Putamen (tissue), 1 donor: ENCODE measurements around the gene MRPL4.
"Not testable (repeated sequence)": the region's sequence is repeated elsewhere in the genome, so short reads cannot be mapped to it uniquely, and the experiment has no call there.

Experiments used
- DNase-seq: peaks from one replicate; pipeline ENCODE4 v3.0.0-alpha.2; 2016; ENCODE audit warnings: low spot score

Gene MRPL4

GRCh38 chr19:10262771-10263170 is 10.8 kb downstream of the MRPL4 start:
- DNase-seq, result no peak

GRCh38 chr19:10266706-10267105 is 14.7 kb downstream of the MRPL4 start:
- DNase-seq, result no peak

DNA sequence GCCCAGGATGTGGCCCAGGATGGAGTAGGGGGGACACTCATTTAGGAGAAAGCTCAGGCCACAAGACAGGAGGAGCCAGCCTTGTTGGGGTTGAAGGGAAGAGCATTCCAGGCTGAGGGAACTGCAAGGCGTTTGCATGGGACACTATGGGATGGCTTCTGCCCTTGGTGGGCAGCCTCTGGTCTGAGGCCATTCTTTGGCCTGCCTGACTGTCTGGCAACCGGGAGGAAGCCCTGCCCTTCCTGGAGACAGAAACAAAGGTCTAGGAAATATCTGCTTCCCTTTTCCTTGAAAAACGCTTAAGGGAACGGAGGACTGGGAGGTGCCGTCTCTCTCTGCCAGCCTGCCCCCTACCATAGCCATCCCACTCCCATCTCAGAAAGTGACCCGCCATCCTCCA is 16.1 kb downstream of the MRPL4 start:
- no peak for DNase-seq

DNA sequence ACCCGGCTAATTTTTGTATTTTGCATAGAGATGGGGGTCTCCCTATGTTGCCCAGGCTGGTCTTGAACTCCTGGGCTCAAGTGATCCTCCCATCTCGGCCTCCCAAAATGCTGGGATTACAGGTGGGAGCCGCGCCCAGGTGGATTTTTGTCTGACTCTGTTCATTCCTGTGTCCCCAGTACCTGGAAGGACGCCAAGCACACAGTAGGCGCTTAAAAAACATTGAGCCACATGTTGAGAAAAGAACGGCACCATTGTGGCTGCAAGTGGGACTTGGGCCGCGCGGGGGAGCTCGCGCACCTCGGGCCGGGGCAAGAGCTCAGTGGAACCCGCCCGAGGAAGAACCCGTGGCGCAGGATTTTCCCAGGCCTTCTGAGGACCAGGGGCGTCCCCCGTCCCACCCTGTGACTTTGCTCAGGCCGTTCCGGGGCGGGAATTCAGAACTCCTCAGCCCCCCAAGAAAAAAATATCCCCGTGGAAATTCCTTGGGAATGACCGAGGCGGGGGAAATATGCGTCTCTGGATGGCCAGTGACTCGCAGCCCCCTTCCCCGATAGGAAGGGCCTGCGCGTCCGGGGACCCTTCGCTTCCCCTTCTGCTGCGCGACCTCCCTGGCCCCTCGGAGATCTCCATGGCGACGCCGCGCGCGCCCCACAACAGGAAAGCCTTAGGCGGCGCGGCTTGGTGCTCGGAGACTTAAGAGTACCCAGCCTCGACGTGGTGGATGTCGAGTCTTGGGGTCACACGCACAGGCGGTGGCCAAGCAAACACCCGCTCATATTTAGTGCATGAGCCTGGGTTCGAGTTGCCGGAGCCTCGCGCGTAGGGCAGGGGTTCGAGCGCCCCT is 17.5 kb downstream of the MRPL4 start:
- DNase-seq, result peak; percentile 63

- DNase-seq, result no peak
Measured at GRCh38 chr19:10270180-10270615, 18.2 kb downstream of the MRPL4 start.

DNA sequence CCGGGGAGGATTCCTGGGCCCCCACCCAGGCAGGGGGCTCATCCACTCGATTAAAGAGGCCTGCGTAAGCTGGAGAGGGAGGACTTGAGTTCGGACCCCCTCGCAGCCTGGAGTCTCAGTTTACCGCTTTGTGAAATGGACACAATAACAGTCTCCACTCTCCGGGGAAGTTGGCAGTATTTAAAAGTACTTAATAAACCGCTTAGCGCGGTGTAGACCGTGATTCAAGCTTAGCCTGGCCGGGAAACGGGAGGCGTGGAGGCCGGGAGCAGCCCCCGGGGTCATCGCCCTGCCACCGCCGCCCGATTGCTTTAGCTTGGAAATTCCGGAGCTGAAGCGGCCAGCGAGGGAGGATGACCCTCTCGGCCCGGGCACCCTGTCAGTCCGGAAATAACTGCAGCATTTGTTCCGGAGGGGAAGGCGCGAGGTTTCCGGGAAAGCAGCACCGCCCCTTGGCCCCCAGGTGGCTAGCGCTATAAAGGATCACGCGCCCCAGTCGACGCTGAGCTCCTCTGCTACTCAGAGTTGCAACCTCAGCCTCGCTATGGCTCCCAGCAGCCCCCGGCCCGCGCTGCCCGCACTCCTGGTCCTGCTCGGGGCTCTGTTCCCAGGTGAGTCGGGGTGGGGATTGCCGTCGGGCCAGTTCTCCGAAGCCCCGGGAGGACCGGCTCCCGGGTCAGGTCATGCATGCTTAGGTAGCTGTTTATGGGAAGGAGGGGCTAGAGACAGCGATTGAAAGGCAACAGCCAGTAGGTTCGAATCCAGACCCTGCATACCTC is 18.8 kb downstream of the MRPL4 start, which contains the start of gene ICAM1:
ICAM1 (plus strand) TSS at position 505 of the 779 bp plus-strand sequence; CDS start at position 545, 40 bp downstream.
- no peak for DNase-seq

GRCh38 chr19:10271543-10272086 is 19.6 kb downstream of the MRPL4 start:
- no peak for DNase-seq

- DNase-seq, result no peak
Measured at GRCh38 chr19:10274589-10274988, 22.6 kb downstream of the MRPL4 start.

DNA sequence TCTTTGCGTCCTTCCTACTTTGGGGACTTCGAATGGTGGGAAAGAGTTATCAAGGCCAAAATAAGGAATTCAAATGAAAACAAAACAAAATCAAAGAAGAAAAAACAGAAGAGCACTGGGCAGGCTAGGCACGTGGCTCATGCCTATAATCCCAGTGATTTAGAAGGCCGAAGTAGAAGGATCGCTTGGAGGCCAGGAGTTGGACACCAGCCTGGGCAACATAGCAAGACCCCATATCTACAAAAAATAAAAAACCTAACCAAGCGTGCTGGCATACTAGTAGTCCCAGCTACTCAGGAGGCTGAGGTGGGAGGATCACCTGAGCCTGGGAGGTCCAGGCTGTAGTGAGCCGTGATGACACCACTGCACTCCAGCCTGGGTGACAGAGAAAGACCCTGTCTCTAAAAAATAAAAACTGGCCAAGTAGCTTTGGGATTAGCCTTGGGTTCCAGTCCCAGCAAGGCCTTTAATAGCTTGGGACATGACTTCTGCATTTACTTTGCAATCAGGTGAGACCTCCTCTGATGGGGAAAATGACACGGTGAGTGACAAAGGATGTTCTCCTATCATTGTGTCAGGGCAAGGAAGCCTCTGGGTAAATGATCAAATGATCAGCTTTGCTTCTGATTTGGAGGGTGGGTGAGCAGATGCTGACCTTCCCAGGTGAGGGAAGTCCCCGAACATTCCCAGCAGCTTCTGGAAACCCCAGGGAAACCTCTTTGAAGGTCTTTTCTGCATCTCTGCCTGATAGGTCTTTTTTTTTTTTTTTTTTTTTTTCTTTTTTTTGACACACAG is 26.0 kb downstream of the MRPL4 start:
- DNase-seq, result no peak

DNA sequence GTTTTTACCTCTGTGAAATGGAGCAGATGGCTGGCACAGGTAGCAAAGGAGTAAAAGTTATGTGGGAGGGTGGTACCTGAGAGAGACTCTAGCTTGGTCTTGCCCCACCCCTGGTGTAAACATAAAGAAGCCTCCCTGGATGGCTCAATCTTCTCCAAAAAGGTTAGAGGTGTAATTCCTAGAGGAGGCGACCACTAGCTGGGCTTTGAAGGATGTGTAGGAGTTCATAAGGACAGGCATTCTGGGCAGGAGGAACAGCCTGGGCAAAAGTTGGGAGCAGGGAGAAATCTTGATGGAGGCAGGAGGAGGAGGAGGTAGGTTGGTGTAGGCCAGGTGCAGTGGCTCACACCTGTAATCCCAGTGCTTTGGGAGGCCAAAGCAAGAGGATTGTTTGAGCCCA is 26.9 kb downstream of the MRPL4 start:
- DNase-seq, result no peak

DNA sequence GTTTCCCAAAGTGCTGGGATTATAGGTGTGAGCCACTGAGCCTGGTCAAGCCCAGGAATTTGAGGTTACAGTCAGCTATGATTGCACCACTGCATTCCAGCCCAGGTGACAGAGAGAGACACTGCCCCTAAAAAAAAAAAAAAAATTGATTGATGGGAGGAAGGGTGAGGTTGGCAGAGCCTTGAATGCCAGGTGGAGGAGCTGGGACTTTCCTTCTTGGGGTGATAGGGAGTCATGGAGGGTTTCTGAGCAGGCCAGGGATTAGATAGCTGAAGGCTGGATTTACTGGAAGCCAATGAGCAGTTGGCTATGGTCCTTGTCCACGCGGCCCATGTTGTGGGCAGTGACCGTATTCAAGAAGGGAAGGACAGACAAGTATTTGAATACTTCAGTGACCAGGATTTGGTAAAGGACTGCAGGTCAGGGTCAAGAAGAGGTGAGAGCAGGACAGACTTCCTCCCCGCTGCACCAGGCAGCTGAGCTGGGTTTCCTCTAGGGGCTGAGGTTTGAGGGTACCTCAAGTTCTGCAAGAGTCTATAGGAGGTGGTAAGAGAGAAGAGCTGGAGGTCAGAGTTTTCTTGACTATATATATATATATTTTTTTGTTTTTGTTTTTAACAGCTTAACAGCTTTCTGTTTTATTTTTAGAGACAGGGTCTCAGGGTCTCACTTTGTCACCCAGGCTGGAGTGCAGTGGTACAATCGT is 27.9 kb downstream of the MRPL4 start:
- no peak for DNase-seq

DNA sequence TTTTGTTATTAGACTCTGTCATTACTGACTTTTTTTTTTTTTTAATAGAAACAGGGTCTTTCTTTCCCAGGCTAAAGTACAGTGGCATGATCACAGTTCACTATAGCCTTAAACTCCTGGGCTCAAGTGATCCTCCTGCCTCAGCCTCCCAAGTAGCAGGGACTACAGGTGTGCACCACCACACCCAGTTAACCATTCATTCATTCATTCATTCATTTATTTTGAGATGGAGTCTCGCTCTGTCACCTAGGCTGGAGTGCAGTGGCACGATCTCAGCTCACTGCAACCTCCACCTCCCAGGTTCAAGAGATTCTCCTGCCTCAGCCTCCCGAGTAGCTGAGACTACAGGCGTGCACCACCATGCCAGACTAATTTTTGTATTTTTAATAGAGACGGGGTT is 30.0 kb downstream of the MRPL4 start:
- DNase-seq, result not testable (repeated sequence)

- no peak for DNase-seq
Measured at GRCh38 chr19:10283301-10284064, 31.5 kb downstream of the MRPL4 start.

GRCh38 chr19:10284065-10284959 is 32.3 kb downstream of the MRPL4 start:
- DNase-seq, result no peak

DNA sequence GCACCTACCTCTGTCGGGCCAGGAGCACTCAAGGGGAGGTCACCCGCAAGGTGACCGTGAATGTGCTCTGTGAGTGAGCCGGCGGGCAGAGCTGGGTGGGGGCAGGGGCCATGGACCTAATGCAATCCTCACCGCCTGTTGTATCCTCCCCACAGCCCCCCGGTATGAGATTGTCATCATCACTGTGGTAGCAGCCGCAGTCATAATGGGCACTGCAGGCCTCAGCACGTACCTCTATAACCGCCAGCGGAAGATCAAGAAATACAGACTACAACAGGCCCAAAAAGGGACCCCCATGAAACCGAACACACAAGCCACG is 32.9 kb downstream of the MRPL4 start:
- DNase-seq, result no peak

DNA sequence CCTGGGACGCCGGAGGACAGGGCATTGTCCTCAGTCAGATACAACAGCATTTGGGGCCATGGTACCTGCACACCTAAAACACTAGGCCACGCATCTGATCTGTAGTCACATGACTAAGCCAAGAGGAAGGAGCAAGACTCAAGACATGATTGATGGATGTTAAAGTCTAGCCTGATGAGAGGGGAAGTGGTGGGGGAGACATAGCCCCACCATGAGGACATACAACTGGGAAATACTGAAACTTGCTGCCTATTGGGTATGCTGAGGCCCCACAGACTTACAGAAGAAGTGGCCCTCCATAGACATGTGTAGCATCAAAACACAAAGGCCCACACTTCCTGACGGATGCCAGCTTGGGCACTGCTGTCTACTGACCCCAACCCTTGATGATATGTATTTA is 33.4 kb downstream of the MRPL4 start:
- no peak for DNase-seq

- no peak for DNase-seq
Measured at GRCh38 chr19:10286803-10287737, 35.1 kb downstream of the MRPL4 start, which contains the start of gene ICAM4. Gene ICAM4, plus strand, starts transcription at chr19:10286955. Its CDS starts 58 bp downstream, at chr19:10287013.

GRCh38 chr19:10288662-10289166 is 36.7 kb downstream of the MRPL4 start:
- DNase-seq, result peak; percentile 51
